Left ventricle myocardium inferior (tissue), 1 donor: ENCODE results near the gene CDYL2. TPM values are rescaled to one million over a fixed set of nuclear protein-coding genes. Genes with fewer than 3 reads are reported as not detected.

ENCODE experiments used
- DNase-seq: peaks from one replicate; pipeline ENCODE4 v3.0.0-alpha.2; 2020
- H3K27ac ChIP-seq: fragments of 200-600 bp; replicated peaks from 2 replicates; pipeline ENCODE4 v1.8.0; 2021
- H3K27me3 ChIP-seq: fragments of 200-600 bp; 2 replicates; pipeline ENCODE4 v1.8.0; 2021; ENCODE audit warnings: low read depth
- H3K36me3 ChIP-seq: fragments of 200-600 bp; 2 replicates; pipeline ENCODE4 v1.8.0; 2021
- H3K4me1 ChIP-seq: fragments of 200-600 bp; 2 replicates; pipeline ENCODE4 v1.8.0; 2021
- H3K4me3 ChIP-seq: fragments of 200-600 bp; 2 replicates; pipeline ENCODE4 v1.8.0; 2021; ENCODE audit warnings: mild to moderate bottlenecking, moderate library complexity
- H3K9me3 ChIP-seq: fragments of 200-600 bp; replicated peaks from 2 replicates; pipeline ENCODE4 v1.8.0; 2021
- intact Hi-C: fragments of 100-400 bp; cut with micrococcal nuclease; formaldehyde crosslinking; loops from one replicate; pipeline ENCODE4 v1.11.0; 2022
- total RNA-seq: library from RNA; stranded (reverse); fragmentation: NEBNext Ultra II Directional; extraction: Animal tissue kit (Norgen Biotek cat#: 25700); gene quantifications from one replicate; pipeline ENCODE4 v1.2.1, GENCODE V29; 2021
- TF ChIP-seq, protein P1 (sequence below): fragments of 200-600 bp; IDR thresholded peaks from 2 replicates; pipeline ENCODE4 v1.8.0; 2021; ENCODE audit warnings: antibody characterized with exemption, mild to moderate bottlenecking, borderline replicate concordance
- donor health status: DM: no; HTN: yes; CAD: no; lungs with severe emphysema.

The CDYL2 gene
- total RNA-seq, 1 donor from 2014 or later, result 3.2 TPM

DNA sequence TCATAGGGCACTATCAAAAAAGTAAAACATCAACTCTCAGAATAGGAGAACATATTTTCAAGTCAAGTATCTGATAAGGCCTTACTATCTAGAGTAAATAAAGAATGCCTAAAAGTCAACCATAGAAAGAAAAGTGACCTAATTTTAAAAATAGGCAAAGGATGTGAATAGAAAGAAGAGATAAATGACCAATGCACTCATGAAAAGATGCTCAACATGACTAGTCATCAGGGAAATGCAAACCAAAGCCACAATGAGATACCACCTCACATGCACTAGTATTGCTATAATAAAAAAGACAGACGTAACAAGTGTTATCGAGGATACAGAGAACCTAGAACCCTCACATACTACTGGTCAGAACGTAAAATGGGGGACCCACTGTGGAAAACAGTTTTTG, 172.8 kb downstream of the CDYL2 start:
- Histone ChIP-seq H3K4me3 (no peak overlapping the region), H3K4me1 (no peaks in the 10 kb centered on the region), H3K27me3 (no peaks in the 10 kb centered on the region), H3K9me3 (peaks cover 35% of the 10 kb centered on the region), H3K36me3 (peaks cover 8% of the 10 kb centered on the region), H3K27ac (no peak overlapping the region)
- DNase-seq, result no peak
- intact Hi-C loops, result no loop called here
- TF ChIP-seq, protein P1, sequence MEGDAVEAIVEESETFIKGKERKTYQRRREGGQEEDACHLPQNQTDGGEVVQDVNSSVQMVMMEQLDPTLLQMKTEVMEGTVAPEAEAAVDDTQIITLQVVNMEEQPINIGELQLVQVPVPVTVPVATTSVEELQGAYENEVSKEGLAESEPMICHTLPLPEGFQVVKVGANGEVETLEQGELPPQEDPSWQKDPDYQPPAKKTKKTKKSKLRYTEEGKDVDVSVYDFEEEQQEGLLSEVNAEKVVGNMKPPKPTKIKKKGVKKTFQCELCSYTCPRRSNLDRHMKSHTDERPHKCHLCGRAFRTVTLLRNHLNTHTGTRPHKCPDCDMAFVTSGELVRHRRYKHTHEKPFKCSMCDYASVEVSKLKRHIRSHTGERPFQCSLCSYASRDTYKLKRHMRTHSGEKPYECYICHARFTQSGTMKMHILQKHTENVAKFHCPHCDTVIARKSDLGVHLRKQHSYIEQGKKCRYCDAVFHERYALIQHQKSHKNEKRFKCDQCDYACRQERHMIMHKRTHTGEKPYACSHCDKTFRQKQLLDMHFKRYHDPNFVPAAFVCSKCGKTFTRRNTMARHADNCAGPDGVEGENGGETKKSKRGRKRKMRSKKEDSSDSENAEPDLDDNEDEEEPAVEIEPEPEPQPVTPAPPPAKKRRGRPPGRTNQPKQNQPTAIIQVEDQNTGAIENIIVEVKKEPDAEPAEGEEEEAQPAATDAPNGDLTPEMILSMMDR, result no peak

DNA sequence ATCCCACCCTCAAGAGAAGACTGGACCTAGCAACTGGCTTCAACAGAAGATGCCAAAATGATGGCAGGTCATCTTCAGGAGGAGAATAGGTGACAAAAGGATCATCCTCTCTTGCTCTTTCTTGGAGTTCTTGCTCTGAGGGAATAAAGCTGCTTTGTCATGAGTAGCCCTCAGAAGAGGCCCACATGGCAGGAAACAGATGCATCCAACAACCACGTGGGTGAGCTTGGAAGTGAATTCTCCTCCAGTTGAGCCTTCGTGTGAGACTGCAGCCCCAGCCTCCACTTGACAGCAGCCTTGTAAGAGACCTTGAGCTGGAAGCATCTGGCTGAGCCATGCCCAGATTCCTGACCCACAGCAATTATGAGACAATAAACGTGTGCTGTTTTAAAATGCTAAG, 176.1 kb downstream of the CDYL2 start:
- H3K27me3 ChIP-seq, result no peaks in the 10 kb centered on the region
- intact Hi-C loops, result no loop called here
- TF ChIP-seq, protein P1, result no peak
- H3K27ac ChIP-seq, result no peak overlapping the region
- H3K4me1 ChIP-seq, result no peaks in the 10 kb centered on the region
- H3K36me3 ChIP-seq, result peaks cover 15% of the 10 kb centered on the region
- no peak overlapping the region for H3K4me3 ChIP-seq
- H3K9me3 ChIP-seq, result peaks cover 28% of the 10 kb centered on the region
- DNase-seq, result no peak

DNA sequence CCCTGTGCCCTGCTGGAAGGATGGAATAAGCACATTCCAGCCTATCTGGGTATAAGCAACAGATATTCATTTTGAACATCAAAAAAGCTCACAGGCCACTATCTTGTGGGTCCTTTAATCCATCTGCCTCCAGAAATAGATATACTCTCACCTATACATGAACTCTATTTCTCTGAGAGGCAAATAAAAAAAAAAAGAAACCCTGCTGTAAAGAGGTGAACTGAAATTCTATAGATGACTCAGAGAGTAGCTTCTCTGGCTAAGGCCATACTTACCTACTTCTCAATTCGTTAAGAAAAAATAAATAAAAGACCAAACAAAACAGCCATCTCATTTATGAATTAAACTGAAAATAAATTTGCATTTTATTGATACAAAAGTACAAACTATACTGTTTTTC, 177.3 kb downstream of the CDYL2 start:
- H3K9me3 ChIP-seq, result peaks cover 26% of the 10 kb centered on the region
- H3K27ac ChIP-seq, result no peak overlapping the region
- intact Hi-C loops, result no loop called here
- peaks cover 8% of the 10 kb centered on the region for H3K36me3 ChIP-seq
- TF ChIP-seq, protein P1, result no peak
- no peak for DNase-seq
- H3K4me1 ChIP-seq, result no peaks in the 10 kb centered on the region
- no peaks in the 10 kb centered on the region for H3K27me3 ChIP-seq
- no peak overlapping the region for H3K4me3 ChIP-seq

DNA sequence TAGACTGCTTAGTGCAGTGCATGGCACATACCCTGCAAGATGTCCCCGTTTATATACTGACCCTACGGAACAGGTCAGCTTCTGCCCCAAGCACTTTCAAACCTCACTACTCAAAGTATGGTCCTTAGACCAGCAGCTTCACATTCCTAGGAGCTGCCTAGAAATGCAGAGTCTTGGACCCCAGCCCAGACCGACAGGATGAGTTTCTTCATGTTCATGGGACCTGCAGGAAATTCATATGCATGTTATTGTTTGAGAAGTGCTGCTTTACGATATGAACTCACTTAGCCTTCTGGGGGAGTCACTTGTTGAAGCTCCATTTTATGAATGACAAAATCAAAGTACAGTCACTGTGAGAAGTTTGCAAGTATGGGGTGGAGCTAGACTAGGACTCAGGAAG, 181.0 kb downstream of the CDYL2 start:
- Histone ChIP-seq H3K4me1 (no peaks in the 10 kb centered on the region), H3K27ac (no peak overlapping the region), H3K4me3 (no peak overlapping the region), H3K36me3 (peaks cover 8% of the 10 kb centered on the region), H3K27me3 (no peaks in the 10 kb centered on the region), H3K9me3 (peaks cover 22% of the 10 kb centered on the region)
- TF ChIP-seq, protein P1, result no peak
- intact Hi-C loops, result no loop called here
- DNase-seq, result no peak

DNA sequence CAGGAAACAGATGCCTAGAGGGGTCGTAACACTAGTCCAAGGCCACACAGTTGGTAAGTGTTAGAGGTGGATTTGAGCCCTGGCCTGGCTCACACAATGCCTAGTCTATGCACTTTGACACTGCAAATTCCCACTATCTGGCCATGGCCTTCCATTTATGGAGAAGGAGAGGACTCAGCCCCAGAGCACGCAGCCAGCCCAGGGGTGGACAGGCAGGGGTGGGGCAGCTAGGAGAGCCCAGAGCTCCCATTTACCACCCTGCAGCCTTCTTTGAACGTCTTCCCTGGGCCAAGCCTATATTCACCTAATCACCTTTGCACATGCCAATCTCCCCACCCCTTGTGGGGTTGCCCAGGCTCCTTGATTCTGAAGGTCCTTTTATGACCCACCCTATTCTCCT, 182.4 kb downstream of the CDYL2 start:
- peaks cover 19% of the 10 kb centered on the region for H3K9me3 ChIP-seq
- intact Hi-C loops, result no loop called here
- H3K36me3 ChIP-seq, result peaks cover 8% of the 10 kb centered on the region
- TF ChIP-seq, protein P1, result no peak
- H3K4me3 ChIP-seq, result no peak overlapping the region
- no peak for DNase-seq
- no peaks in the 10 kb centered on the region for H3K4me1 ChIP-seq
- no peaks in the 10 kb centered on the region for H3K27me3 ChIP-seq
- no peak overlapping the region for H3K27ac ChIP-seq
